GM19372 (cell line): ENCODE measurements around the gene PIGC.

Experiments
- ATAC-seq: cut with Tn5 transposase; IDR thresholded peaks from one replicate; pipeline ENCODE4 v1.9.1; 2021; ENCODE audit warnings: mild to moderate bottlenecking, low read depth, moderate library complexity; ENCODE audit not compliant: unreplicated experiment

The PIGC gene

GRCh38 chr1:172431721-172432192 is 12.1 kb downstream of the PIGC start:
- ATAC-seq, result no peak

- ATAC-seq, result no peak
These were observed 12.7 kb downstream of the PIGC start for GRCh38 chr1:172431204-172431603.

GRCh38 chr1:172430128-172430454 is 13.8 kb downstream of the PIGC start:
- no peak for ATAC-seq

- ATAC-seq, result no peak
These were observed 14.3 kb downstream of the PIGC start for GRCh38 chr1:172429331-172430127.

- no peak for ATAC-seq
These were observed 16.7 kb downstream of the PIGC start for GRCh38 chr1:172427191-172427590.

GRCh38 chr1:172425339-172425738 is 18.5 kb downstream of the PIGC start:
- no peak for ATAC-seq

GRCh38 chr1:172423336-172423735 is 20.5 kb downstream of the PIGC start:
- no peak for ATAC-seq

GRCh38 chr1:172421974-172422604 is 21.8 kb downstream of the PIGC start:
- no peak for ATAC-seq

- ATAC-seq, result no peak
These were observed 23.5 kb downstream of the PIGC start, which contains the start of gene C1orf105 for GRCh38 chr1:172420385-172420784. C1orf105 (plus strand) TSS chr1:172420685; CDS start chr1:172420886, 201 bp downstream.

- no peak for ATAC-seq
These were observed 26.3 kb downstream of the PIGC start for GRCh38 chr1:172417557-172417956.

- ATAC-seq, result no peak
These were observed 27.3 kb downstream of the PIGC start for GRCh38 chr1:172416496-172417035.

- ATAC-seq, result no peak
These were observed 29.5 kb downstream of the PIGC start for GRCh38 chr1:172414331-172414730.

GRCh38 chr1:172411791-172412338 is 32.0 kb downstream of the PIGC start:
- ATAC-seq, result no peak

GRCh38 chr1:172410027-172410426 is 33.8 kb downstream of the PIGC start:
- ATAC-seq, result no peak

- no peak for ATAC-seq
These were observed 34.9 kb downstream of the PIGC start for GRCh38 chr1:172408958-172409357.

GRCh38 chr1:172406968-172407367 is 36.9 kb downstream of the PIGC start:
- no peak for ATAC-seq

GRCh38 chr1:172405912-172406311 is 38.0 kb downstream of the PIGC start:
- no peak for ATAC-seq

- no peak for ATAC-seq
These were observed 39.7 kb downstream of the PIGC start for GRCh38 chr1:172404121-172404520.

GRCh38 chr1:172402878-172403569 is 40.8 kb downstream of the PIGC start:
- ATAC-seq, result no peak

GRCh38 chr1:172401892-172402291 is 42.0 kb downstream of the PIGC start:
- ATAC-seq, result no peak

GRCh38 chr1:172401477-172401876 is 42.4 kb downstream of the PIGC start:
- no peak for ATAC-seq
